ENCODE data around the gene GATM. TPM values are rescaled to one million over a fixed set of nuclear protein-coding genes. Genes with fewer than 3 reads are reported as not detected.

GATM gene
- total and polyA plus RNA-seq, 10 of the 15 experiments (the other 5 are each of a cell fraction or from before 2014, with no cell fraction given): 11.7 to 83.1 (median 38.2) TPM

DNA sequence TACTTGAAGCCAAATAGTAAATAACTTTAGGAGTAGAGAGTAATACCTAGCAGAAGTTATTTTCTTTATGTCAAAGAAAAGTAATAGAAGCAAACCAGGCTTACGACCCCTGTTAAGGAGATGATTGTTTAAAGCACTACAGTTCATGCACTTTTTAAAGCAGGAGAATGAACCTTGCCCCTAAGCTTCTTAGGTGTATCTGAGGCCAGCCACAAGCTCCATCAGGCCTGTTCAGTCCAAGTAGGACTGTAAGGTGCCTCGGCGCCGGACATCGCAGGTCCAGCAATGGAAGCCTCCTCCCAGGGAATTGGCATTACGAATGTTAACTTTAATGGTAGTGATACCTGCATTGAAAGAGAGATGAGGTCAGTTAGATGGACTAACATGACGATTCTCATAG, 16.5 kb downstream of the GATM start:
- 90% methylated on average over 7 of the region's 7 CpGs for WGBS (ENCODE audit: insufficient coverage, insufficient replicate concordance, low lambda C conversion rate, missing lambda C conversion rate)
- FAIRE-seq (no peak), DNase-seq (ENCODE audit: low read depth, low spot score) (no peak), ATAC-seq (no peak)
- RAD21 ChIA-PET (ENCODE audit: unreplicated experiment): no interaction called here
- POLR2A ChIA-PET: no interaction called here
- SMC1A ChIA-PET (ENCODE audit: uncharacterized antibody, unreplicated experiment): interaction anchor here (0.8 to 2.1 kb wide), 2 partner anchors 10 to 158 kb away, joined by 4 to 14 read pairs; no protein-coding TSS in a partner anchor
- intact Hi-C loops (cut with micrococcal nuclease; ENCODE audit: unreplicated experiment): no loop called here
- peaks cover 0 to 12% of the 10 kb centered on the region in 2 experiments; a peak in 2 of 4 replicates for H3K36me3 ChIP-seq (ENCODE audit: control insufficient read depth in 2 of 2, insufficient read depth in 2 of 2, low read length in 1 of 2)
- H3K4me1 ChIP-seq (ENCODE audit: control insufficient read depth, insufficient read depth, low read length): no peaks in the 10 kb centered on the region
- no TSS peak for BruUV-seq (replicated peaks)
- H3K4me3 ChIP-seq: no peak overlapping the region
- no peak overlapping the region for H3K4me2 ChIP-seq (ENCODE audit: control insufficient read depth, insufficient read depth)
- no peaks in the 10 kb centered on the region for H4K20me1 ChIP-seq (ENCODE audit: control insufficient read depth, insufficient read depth)
- in situ Hi-C loops (cut with MboI): no loop called here
- H3K79me2 ChIP-seq (ENCODE audit: control insufficient read depth, insufficient read depth, low read length): no peaks in the 10 kb centered on the region
- H3K27me3 ChIP-seq (replicated peaks in 1 of 2; ENCODE audit: control insufficient read depth in 2 of 2, insufficient read depth in 2 of 2, low read length in 1 of 2): no peaks in the 10 kb centered on the region
- H3K9me3 ChIP-seq (replicated peaks; ENCODE audit: control insufficient read depth, insufficient read depth, low read length): no peaks in the 10 kb centered on the region
- H3K9ac ChIP-seq (ENCODE audit: control insufficient read depth, insufficient read depth, low read length): no peak overlapping the region
- no peak overlapping the region for H2AFZ ChIP-seq (ENCODE audit: control insufficient read depth, low read depth, low read length)
- H3K27ac ChIP-seq (ENCODE audit: control insufficient read depth, insufficient read depth): no peak overlapping the region
- CTCF ChIA-PET: interaction anchor here (0.5 to 1.6 kb wide), 2 partner anchors 17 to 20 kb away, joined by 4 read pairs; no protein-coding TSS in a partner anchor
- TF ChIP-seq SUPT20H (IDR thresholded peaks at IDR 0.05; ENCODE audit: borderline replicate concordance, control insufficient read depth, low read depth, low read length) (no peak), LARP7 (IDR thresholded peaks at IDR 0.05) (no peak), NFYB (IDR thresholded peaks at IDR 0.05; ENCODE audit: insufficient read depth, low read depth, low read length) (no peak), FOS (IDR thresholded peaks at IDR 0.05; ENCODE audit: borderline replicate concordance, extremely low read depth, insufficient read length) (no peak), POLR2A (IDR thresholded peaks at IDR 0.05; ENCODE audit: low read depth, low read length) (no peak), GATAD2B (conservative IDR thresholded peaks at IDR 0.05; ENCODE audit: low read depth) (no peak), WRNIP1 (IDR thresholded peaks at IDR 0.05; ENCODE audit: borderline replicate concordance, low read depth, low read length) (no peak), ETV6 (conservative IDR thresholded peaks at IDR 0.05 in 1 of 2, IDR thresholded peaks at IDR 0.05 in 1 of 2; ENCODE audit: borderline replicate concordance in 1 of 2, low read depth in 1 of 2) (no peak), HDGF (IDR thresholded peaks at IDR 0.05) (no peak), ATF7 (IDR thresholded peaks at IDR 0.05; ENCODE audit: low read depth) (no peak), SRF (IDR thresholded peaks at IDR 0.05; ENCODE audit: low read depth in 2 of 2, low read length in 2 of 2) (no peak)
- TF ChIP-seq, protein P1, sequence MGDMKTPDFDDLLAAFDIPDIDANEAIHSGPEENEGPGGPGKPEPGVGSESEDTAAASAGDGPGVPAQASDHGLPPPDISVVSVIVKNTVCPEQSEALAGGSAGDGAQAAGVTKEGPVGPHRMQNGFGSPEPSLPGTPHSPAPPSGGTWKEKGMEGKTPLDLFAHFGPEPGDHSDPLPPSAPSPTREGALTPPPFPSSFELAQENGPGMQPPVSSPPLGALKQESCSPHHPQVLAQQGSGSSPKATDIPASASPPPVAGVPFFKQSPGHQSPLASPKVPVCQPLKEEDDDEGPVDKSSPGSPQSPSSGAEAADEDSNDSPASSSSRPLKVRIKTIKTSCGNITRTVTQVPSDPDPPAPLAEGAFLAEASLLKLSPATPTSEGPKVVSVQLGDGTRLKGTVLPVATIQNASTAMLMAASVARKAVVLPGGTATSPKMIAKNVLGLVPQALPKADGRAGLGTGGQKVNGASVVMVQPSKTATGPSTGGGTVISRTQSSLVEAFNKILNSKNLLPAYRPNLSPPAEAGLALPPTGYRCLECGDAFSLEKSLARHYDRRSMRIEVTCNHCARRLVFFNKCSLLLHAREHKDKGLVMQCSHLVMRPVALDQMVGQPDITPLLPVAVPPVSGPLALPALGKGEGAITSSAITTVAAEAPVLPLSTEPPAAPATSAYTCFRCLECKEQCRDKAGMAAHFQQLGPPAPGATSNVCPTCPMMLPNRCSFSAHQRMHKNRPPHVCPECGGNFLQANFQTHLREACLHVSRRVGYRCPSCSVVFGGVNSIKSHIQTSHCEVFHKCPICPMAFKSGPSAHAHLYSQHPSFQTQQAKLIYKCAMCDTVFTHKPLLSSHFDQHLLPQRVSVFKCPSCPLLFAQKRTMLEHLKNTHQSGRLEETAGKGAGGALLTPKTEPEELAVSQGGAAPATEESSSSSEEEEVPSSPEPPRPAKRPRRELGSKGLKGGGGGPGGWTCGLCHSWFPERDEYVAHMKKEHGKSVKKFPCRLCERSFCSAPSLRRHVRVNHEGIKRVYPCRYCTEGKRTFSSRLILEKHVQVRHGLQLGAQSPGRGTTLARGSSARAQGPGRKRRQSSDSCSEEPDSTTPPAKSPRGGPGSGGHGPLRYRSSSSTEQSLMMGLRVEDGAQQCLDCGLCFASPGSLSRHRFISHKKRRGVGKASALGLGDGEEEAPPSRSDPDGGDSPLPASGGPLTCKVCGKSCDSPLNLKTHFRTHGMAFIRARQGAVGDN (IDR thresholded peaks at IDR 0.05): no peak
- TF ChIP-seq, protein P2, sequence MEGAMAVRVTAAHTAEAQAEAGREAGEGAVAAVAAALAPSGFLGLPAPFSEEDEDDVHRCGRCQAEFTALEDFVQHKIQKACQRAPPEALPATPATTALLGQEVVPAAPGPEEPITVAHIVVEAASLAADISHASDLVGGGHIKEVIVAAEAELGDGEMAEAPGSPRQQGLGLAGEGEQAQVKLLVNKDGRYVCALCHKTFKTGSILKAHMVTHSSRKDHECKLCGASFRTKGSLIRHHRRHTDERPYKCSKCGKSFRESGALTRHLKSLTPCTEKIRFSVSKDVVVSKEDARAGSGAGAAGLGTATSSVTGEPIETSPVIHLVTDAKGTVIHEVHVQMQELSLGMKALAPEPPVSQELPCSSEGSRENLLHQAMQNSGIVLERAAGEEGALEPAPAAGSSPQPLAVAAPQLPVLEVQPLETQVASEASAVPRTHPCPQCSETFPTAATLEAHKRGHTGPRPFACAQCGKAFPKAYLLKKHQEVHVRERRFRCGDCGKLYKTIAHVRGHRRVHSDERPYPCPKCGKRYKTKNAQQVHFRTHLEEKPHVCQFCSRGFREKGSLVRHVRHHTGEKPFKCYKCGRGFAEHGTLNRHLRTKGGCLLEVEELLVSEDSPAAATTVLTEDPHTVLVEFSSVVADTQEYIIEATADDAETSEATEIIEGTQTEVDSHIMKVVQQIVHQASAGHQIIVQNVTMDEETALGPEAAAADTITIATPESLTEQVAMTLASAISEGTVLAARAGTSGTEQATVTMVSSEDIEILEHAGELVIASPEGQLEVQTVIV (IDR thresholded peaks at IDR 0.05; ENCODE audit: borderline replicate concordance, partially characterized antibody): no peak
- TF ChIP-seq, protein P3, sequence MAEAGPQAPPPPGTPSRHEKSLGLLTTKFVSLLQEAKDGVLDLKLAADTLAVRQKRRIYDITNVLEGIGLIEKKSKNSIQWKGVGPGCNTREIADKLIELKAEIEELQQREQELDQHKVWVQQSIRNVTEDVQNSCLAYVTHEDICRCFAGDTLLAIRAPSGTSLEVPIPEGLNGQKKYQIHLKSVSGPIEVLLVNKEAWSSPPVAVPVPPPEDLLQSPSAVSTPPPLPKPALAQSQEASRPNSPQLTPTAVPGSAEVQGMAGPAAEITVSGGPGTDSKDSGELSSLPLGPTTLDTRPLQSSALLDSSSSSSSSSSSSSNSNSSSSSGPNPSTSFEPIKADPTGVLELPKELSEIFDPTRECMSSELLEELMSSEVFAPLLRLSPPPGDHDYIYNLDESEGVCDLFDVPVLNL (IDR thresholded peaks at IDR 0.05; ENCODE audit: low read depth, low read length): no peak

All from GM12878 (cell line).